HG03135 (cell line): ENCODE results near the gene MDM1.

Source experiments
- ATAC-seq: cut with Tn5 transposase; IDR thresholded peaks from one replicate; pipeline ENCODE4 v1.9.1; 2021; ENCODE audit warnings: mild to moderate bottlenecking, moderate library complexity; ENCODE audit not compliant: unreplicated experiment

The MDM1 gene

GRCh38 chr12:68279227-68280054 lies 52.7 kb downstream of the MDM1 start:
- no peak for ATAC-seq

- ATAC-seq: no peak
These were observed 55.7 kb downstream of the MDM1 start for GRCh38 chr12:68276402-68276930.

GRCh38 chr12:68272732-68273131 lies 59.4 kb downstream of the MDM1 start:
- ATAC-seq: no peak

GRCh38 chr12:68271346-68271745 lies 60.8 kb downstream of the MDM1 start:
- no peak for ATAC-seq

- ATAC-seq: no peak
These were observed 61.8 kb downstream of the MDM1 start for GRCh38 chr12:68270358-68270757.

- ATAC-seq: no peak
These were observed 62.4 kb downstream of the MDM1 start for GRCh38 chr12:68269779-68270178.

GRCh38 chr12:68268967-68269366 lies 63.2 kb downstream of the MDM1 start:
- no peak for ATAC-seq

GRCh38 chr12:68267892-68268396 lies 64.2 kb downstream of the MDM1 start:
- no peak for ATAC-seq

- ATAC-seq: no peak
These were observed 67.3 kb downstream of the MDM1 start for GRCh38 chr12:68264857-68265256.

- ATAC-seq: no peak
These were observed 67.9 kb downstream of the MDM1 start for GRCh38 chr12:68264158-68264855.

- no peak for ATAC-seq
These were observed 68.8 kb downstream of the MDM1 start for GRCh38 chr12:68263366-68263765.

GRCh38 chr12:68261896-68262295 lies 70.3 kb downstream of the MDM1 start:
- no peak for ATAC-seq

GRCh38 chr12:68260153-68260552 lies 72.0 kb downstream of the MDM1 start:
- no peak for ATAC-seq

- no peak for ATAC-seq
These were observed 72.7 kb downstream of the MDM1 start for GRCh38 chr12:68259318-68259940.

- no peak for ATAC-seq
These were observed 78.7 kb downstream of the MDM1 start, which contains the start of gene IL22 for GRCh38 chr12:68253504-68253903. Gene IL22, minus strand, starts transcription at chr12:68253604. Its CDS starts 156 bp downstream, at chr12:68253448.

- ATAC-seq: no peak
These were observed 80.1 kb downstream of the MDM1 start for GRCh38 chr12:68252077-68252476.

GRCh38 chr12:68250454-68250853 lies 81.7 kb downstream of the MDM1 start:
- no peak for ATAC-seq

GRCh38 chr12:68247785-68248184 lies 84.4 kb downstream of the MDM1 start:
- no peak for ATAC-seq

- no peak for ATAC-seq
These were observed 85.8 kb downstream of the MDM1 start for GRCh38 chr12:68246350-68246749.

- ATAC-seq: no peak
These were observed 86.8 kb downstream of the MDM1 start for GRCh38 chr12:68245180-68246021.
